ENCODE measurements around the gene MCC.

GRCh38 chr5:113359419-113359818 is 128.8 kb downstream of the MCC start:
- TF ChIP-seq CTCF (IDR thresholded peaks at IDR 0.05) (no peak), POLR2AphosphoS5 (IDR thresholded peaks at IDR 0.05) (no peak), POLR2A (IDR thresholded peaks at IDR 0.05) (no peak)

Data from breast epithelium (tissue), 3 donors.